ENCODE measurements around the gene GNAI3.

GNAI3 gene

DNA sequence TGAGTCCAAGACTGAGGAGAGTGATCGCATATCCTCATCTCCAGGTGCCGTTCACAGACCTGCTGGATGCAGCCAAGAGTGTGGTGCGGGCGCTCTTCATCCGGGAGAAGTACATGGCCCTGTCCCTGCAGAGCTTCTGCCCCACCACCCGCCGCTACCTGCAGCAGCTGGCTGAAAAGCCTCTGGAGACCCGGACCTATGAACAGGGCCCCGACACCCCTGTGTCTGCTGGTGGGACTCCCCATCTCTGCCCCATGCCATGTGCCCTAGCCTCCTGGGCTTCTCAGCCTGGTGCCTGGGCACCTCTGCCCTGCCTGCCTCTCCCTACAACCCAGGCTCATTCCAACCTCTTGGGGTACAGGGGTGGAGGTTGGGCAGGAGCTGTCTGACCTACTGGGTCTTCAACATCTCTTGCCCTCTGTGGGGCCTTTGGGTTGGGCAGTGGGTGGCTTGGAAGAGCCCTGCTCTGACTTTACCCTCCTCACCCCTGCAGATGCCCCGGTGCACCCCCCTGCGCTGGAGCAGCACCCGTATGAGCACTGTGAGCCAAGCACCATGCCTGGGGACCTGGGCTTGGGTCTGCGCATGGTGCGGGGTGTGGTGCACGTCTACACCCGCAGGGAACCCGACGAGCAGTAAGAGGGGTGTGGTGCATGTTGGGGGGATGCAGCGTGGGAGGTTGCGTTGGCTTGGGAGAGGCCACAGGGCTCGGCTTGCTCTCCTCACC lies 78.4 kb downstream of the GNAI3 start:
- no peak for ATAC-seq
- TF ChIP-seq ZFP3 (CRISPR knock-in tag; IDR thresholded peaks at IDR 0.05) (no peak), TSHZ2 (CRISPR knock-in tag; IDR thresholded peaks at IDR 0.05) (no peak), ISL1 (CRISPR knock-in tag; IDR thresholded peaks at IDR 0.05) (no peak), TCF4 (CRISPR knock-in tag; IDR thresholded peaks at IDR 0.05; ENCODE audit: borderline replicate concordance) (no peak), SNAI2 (CRISPR knock-in tag; IDR thresholded peaks at IDR 0.05) (no peak), RARB (CRISPR knock-in tag; IDR thresholded peaks at IDR 0.05) (no peak), ARNTL (CRISPR knock-in tag; IDR thresholded peaks at IDR 0.05; ENCODE audit: borderline replicate concordance, low read depth) (no peak), ZNF8 (CRISPR knock-in tag; IDR thresholded peaks at IDR 0.05) (no peak), BACH2 (CRISPR knock-in tag; IDR thresholded peaks at IDR 0.05; ENCODE audit: borderline replicate concordance) (no peak)
- TF ChIP-seq, protein P1, sequence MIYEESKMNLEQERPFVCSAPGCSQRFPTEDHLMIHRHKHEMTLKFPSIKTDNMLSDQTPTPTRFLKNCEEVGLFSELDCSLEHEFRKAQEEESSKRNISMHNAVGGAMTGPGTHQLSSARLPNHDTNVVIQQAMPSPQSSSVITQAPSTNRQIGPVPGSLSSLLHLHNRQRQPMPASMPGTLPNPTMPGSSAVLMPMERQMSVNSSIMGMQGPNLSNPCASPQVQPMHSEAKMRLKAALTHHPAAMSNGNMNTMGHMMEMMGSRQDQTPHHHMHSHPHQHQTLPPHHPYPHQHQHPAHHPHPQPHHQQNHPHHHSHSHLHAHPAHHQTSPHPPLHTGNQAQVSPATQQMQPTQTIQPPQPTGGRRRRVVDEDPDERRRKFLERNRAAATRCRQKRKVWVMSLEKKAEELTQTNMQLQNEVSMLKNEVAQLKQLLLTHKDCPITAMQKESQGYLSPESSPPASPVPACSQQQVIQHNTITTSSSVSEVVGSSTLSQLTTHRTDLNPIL (CRISPR knock-in tag; IDR thresholded peaks at IDR 0.05; ENCODE audit: low read depth), result no peak
- TF ChIP-seq, protein P2, sequence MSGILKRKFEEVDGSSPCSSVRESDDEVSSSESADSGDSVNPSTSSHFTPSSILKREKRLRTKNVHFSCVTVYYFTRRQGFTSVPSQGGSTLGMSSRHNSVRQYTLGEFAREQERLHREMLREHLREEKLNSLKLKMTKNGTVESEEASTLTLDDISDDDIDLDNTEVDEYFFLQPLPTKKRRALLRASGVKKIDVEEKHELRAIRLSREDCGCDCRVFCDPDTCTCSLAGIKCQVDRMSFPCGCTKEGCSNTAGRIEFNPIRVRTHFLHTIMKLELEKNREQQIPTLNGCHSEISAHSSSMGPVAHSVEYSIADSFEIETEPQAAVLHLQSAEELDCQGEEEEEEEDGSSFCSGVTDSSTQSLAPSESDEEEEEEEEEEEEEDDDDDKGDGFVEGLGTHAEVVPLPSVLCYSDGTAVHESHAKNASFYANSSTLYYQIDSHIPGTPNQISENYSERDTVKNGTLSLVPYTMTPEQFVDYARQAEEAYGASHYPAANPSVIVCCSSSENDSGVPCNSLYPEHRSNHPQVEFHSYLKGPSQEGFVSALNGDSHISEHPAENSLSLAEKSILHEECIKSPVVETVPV (CRISPR knock-in tag; IDR thresholded peaks at IDR 0.05), result no peak

DNA sequence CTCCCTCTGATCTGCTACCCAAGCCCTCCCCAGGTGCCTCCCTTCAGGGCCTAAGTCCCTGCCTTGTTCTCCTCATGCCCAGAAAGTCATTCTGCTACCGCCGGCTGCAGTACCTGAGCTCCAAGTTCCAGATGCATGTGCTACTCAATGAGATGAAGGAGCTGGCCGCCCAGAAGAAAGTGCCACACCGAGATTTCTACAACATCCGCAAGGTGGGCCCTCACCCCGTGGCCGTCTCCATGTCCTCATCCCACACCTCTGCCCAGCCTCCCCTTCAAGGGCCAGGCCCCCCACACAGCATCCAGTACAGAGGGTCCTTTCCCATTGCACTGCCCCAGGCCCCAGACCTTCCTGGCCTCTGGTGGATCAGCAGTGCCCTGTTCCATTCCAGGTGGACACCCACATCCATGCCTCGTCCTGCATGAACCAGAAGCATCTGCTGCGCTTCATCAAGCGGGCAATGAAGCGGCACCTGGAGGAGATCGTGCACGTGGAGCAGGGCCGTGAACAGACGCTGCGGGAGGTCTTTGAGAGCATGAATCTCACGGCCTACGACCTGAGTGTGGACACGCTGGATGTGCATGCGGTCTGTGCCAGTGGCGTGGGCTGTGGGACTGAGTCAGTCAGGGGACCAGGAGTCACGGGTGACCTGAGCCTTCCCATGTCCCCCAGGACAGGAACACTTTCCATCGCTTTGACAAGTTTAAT lies 79.4 kb downstream of the GNAI3 start:
- ATAC-seq, result no peak
- TF ChIP-seq ZNF70 (CRISPR knock-in tag; IDR thresholded peaks at IDR 0.05) (no peak), BACH2 (CRISPR knock-in tag; IDR thresholded peaks at IDR 0.05; ENCODE audit: borderline replicate concordance) (no peak), ZNF565 (CRISPR knock-in tag; conservative IDR thresholded peaks at IDR 0.05; ENCODE audit: low read depth) (no peak), ZNF8 (CRISPR knock-in tag; IDR thresholded peaks at IDR 0.05) (no peak), CSDC2 (CRISPR knock-in tag; IDR thresholded peaks at IDR 0.05) (no peak), TCF4 (CRISPR knock-in tag; IDR thresholded peaks at IDR 0.05; ENCODE audit: borderline replicate concordance) (no peak), RARB (CRISPR knock-in tag; IDR thresholded peaks at IDR 0.05) (no peak), ISL1 (CRISPR knock-in tag; IDR thresholded peaks at IDR 0.05) (no peak), TOX (CRISPR knock-in tag; IDR thresholded peaks at IDR 0.05; ENCODE audit: borderline replicate concordance) (no peak), ZFP30 (CRISPR knock-in tag; IDR thresholded peaks at IDR 0.05) (no peak), ARNTL (CRISPR knock-in tag; IDR thresholded peaks at IDR 0.05; ENCODE audit: borderline replicate concordance, low read depth) (no peak), TSHZ2 (CRISPR knock-in tag; IDR thresholded peaks at IDR 0.05) (no peak), SNAI2 (CRISPR knock-in tag; IDR thresholded peaks at IDR 0.05) (no peak), ZFP3 (CRISPR knock-in tag; IDR thresholded peaks at IDR 0.05) (no peak), ESRRG (CRISPR knock-in tag; IDR thresholded peaks at IDR 0.05) (no peak), PPARA (CRISPR knock-in tag; IDR thresholded peaks at IDR 0.05; ENCODE audit: borderline replicate concordance) (no peak)
- TF ChIP-seq, protein P2 (CRISPR knock-in tag; IDR thresholded peaks at IDR 0.05), result no peak
- TF ChIP-seq, protein P3, sequence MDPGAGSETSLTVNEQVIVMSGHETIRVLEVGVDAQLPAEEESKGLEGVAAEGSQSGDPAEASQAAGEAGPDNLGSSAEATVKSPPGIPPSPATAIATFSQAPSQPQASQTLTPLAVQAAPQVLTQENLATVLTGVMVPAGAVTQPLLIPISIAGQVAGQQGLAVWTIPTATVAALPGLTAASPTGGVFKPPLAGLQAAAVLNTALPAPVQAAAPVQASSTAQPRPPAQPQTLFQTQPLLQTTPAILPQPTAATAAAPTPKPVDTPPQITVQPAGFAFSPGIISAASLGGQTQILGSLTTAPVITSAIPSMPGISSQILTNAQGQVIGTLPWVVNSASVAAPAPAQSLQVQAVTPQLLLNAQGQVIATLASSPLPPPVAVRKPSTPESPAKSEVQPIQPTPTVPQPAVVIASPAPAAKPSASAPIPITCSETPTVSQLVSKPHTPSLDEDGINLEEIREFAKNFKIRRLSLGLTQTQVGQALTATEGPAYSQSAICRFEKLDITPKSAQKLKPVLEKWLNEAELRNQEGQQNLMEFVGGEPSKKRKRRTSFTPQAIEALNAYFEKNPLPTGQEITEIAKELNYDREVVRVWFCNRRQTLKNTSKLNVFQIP (CRISPR knock-in tag; IDR thresholded peaks at IDR 0.05; ENCODE audit: borderline replicate concordance, low read depth), result no peak
- TF ChIP-seq, protein P1 (CRISPR knock-in tag; IDR thresholded peaks at IDR 0.05; ENCODE audit: low read depth), result no peak
